HEK293 (cell line): ENCODE data around the gene RXFP4.
A peak's percentile ranks its signal among the peaks of the same experiment; 100 is the strongest.

Experiments used
- CTCF ChIA-PET: fragments of 350-600 bp; formaldehyde crosslinking; extraction: SDS; loops from one replicate; lab custom pipeline; 2021; ENCODE audit warnings: antibody characterized with exemption; lab: Yijun Ruan, JAX
- POLR2A ChIA-PET: fragments of 300-600 bp; formaldehyde crosslinking; extraction: SDS; loops from one replicate; lab custom pipeline; 2020; ENCODE audit warnings: antibody characterized with exemption, inconsistent platforms; lab: Yijun Ruan, JAX
- H3K27ac ChIP-seq: fragments of 200-500 bp; sonication (Bioruptor generic); 2 replicates; pipeline ENCODE4 v1.5.1; 2014; ENCODE audit warnings: low read depth, low read length, control low read depth, inconsistent platforms; ENCODE audit errors: extremely low read depth
- H3K36me3 ChIP-seq, 2 experiments: fragments of 200-500 bp in 1 of 2; sonication (Bioruptor generic) in 1 of 2; 1 replicate in 1 of 2; 2 replicates in 1 of 2; pipeline ENCODE4 v1.5.1; 2014 to 2017; ENCODE audit warnings: inconsistent platforms in 2 of 2, low read length in 2 of 2; ENCODE audit not compliant: control insufficient read depth in 2 of 2, insufficient read depth in 1 of 2
- H3K4me1 ChIP-seq: fragments of 200-500 bp; sonication (Bioruptor generic); 2 replicates; pipeline ENCODE4 v1.5.1; 2014; ENCODE audit warnings: mild to moderate bottlenecking, low read length, inconsistent platforms; ENCODE audit not compliant: control insufficient read depth, insufficient read depth
- H3K4me3 ChIP-seq: 2 replicates; pipeline ENCODE4 v1.5.1; 2011; ENCODE audit warnings: low read depth, mild to moderate bottlenecking, control low read depth, low read length, moderate library complexity
- H3K9me3 ChIP-seq: fragments of 200-500 bp; sonication (Bioruptor generic); 2 replicates; pipeline ENCODE4 v1.5.1; 2014; ENCODE audit warnings: low read depth, low read length, inconsistent platforms; ENCODE audit not compliant: control insufficient read depth, insufficient read depth
- KLF17 ChIP-seq: fragments of 450-650 bp; formaldehyde crosslinking; IDR thresholded peaks from 2 replicates; pipeline ENCODE4 v1.5.1; 2016; ENCODE audit warnings: missing biosample characterization, missing genetic modification characterization
- MEIS1 ChIP-seq: sonication (generic); formaldehyde crosslinking; IDR thresholded peaks from 2 replicates; pipeline ENCODE4 v1.8.1; 2022; ENCODE audit warnings: missing genetic modification reagents, mild to moderate bottlenecking, borderline replicate concordance
- OVOL3 ChIP-seq: fragments of 450-650 bp; formaldehyde crosslinking; IDR thresholded peaks from 2 replicates; pipeline ENCODE4 v1.5.1; 2016; ENCODE audit warnings: missing biosample characterization, missing genetic modification characterization
- SP2 ChIP-seq: fragments of 450-650 bp; formaldehyde crosslinking; IDR thresholded peaks from 2 replicates; pipeline ENCODE4 v1.5.1; 2016; ENCODE audit warnings: missing biosample characterization, missing genetic modification characterization
- TCF7L2 ChIP-seq: IDR thresholded peaks from 2 replicates; pipeline ENCODE4 v1.6.1; 2011; ENCODE audit warnings: low read depth, mild to moderate bottlenecking, inconsistent platforms, low read length, moderate library complexity, borderline replicate concordance
- TRIM28 ChIP-seq: IDR thresholded peaks from 2 replicates; pipeline ENCODE4 v1.6.1; 2011; ENCODE audit warnings: low read length, control low read depth, borderline replicate concordance
- ZBTB20 ChIP-seq: fragments of 450-650 bp; formaldehyde crosslinking; IDR thresholded peaks from 2 replicates; pipeline ENCODE4 v1.5.1; 2016; ENCODE audit warnings: missing biosample characterization, missing genetic modification characterization
- ZBTB21 ChIP-seq: fragments of 450-650 bp; formaldehyde crosslinking; IDR thresholded peaks from 2 replicates; pipeline ENCODE4 v1.5.1; 2017; ENCODE audit warnings: missing biosample characterization, missing genetic modification characterization
- ZBTB8A ChIP-seq: fragments of 450-650 bp; formaldehyde crosslinking; IDR thresholded peaks from 2 replicates; pipeline ENCODE4 v1.5.1; 2016; ENCODE audit warnings: missing biosample characterization, missing genetic modification characterization
- ZEB2 ChIP-seq: fragments of 450-650 bp; formaldehyde crosslinking; IDR thresholded peaks from 2 replicates; pipeline ENCODE4 v1.5.1; 2016; ENCODE audit warnings: missing biosample characterization, missing genetic modification characterization
- ZNF10 ChIP-seq: fragments of 450-650 bp; formaldehyde crosslinking; IDR thresholded peaks from 2 replicates; pipeline ENCODE4 v1.5.1; 2017; ENCODE audit warnings: missing biosample characterization, missing genetic modification characterization
- ZNF114 ChIP-seq: fragments of 450-650 bp; formaldehyde crosslinking; IDR thresholded peaks from 2 replicates; pipeline ENCODE4 v1.5.0; 2017; ENCODE audit warnings: missing biosample characterization, missing genetic modification characterization
- ZNF146 ChIP-seq: fragments of 450-650 bp; formaldehyde crosslinking; IDR thresholded peaks from 2 replicates; pipeline ENCODE4 v1.5.1; 2016; ENCODE audit warnings: missing biosample characterization, missing genetic modification characterization
- ZNF157 ChIP-seq: fragments of 450-650 bp; formaldehyde crosslinking; IDR thresholded peaks from 2 replicates; pipeline ENCODE4 v1.5.1; 2016; ENCODE audit warnings: missing biosample characterization, missing genetic modification characterization
- ZNF169 ChIP-seq: fragments of 450-650 bp; formaldehyde crosslinking; IDR thresholded peaks from 2 replicates; pipeline ENCODE4 v1.5.1; 2016; ENCODE audit warnings: missing biosample characterization, missing genetic modification characterization
- ZNF292 ChIP-seq: fragments of 450-650 bp; formaldehyde crosslinking; IDR thresholded peaks from 2 replicates; pipeline ENCODE4 v1.5.1; 2016; ENCODE audit warnings: low read depth, missing biosample characterization, missing genetic modification characterization, borderline replicate concordance
- ZNF354C ChIP-seq: fragments of 450-650 bp; formaldehyde crosslinking; IDR thresholded peaks from 2 replicates; pipeline ENCODE4 v1.5.1; 2016; ENCODE audit warnings: missing biosample characterization, missing genetic modification characterization, low read depth, borderline replicate concordance
- ZNF37A ChIP-seq: fragments of 450-650 bp; IDR thresholded peaks from 2 replicates; pipeline ENCODE4 v1.5.1; 2018; ENCODE audit warnings: missing biosample characterization, missing genetic modification characterization
- ZNF416 ChIP-seq: fragments of 450-650 bp; formaldehyde crosslinking; IDR thresholded peaks from 2 replicates; pipeline ENCODE4 v1.5.1; 2016; ENCODE audit warnings: missing biosample characterization, missing genetic modification characterization
- ZNF555 ChIP-seq: fragments of 450-650 bp; formaldehyde crosslinking; conservative IDR thresholded peaks from 2 replicates; pipeline ENCODE4 v1.5.1; 2017; ENCODE audit warnings: missing biosample characterization, mild to moderate bottlenecking, missing genetic modification characterization, inconsistent platforms
- ZNF585B ChIP-seq: fragments of 450-650 bp; formaldehyde crosslinking; IDR thresholded peaks from 2 replicates; pipeline ENCODE4 v1.5.1; 2016; ENCODE audit warnings: missing biosample characterization, missing genetic modification characterization
- ZNF654 ChIP-seq: fragments of 450-650 bp; formaldehyde crosslinking; IDR thresholded peaks from 2 replicates; pipeline ENCODE4 v1.5.1; 2016; ENCODE audit warnings: low read depth, missing biosample characterization, missing genetic modification characterization
- ZNF704 ChIP-seq: fragments of 450-650 bp; formaldehyde crosslinking; IDR thresholded peaks from 2 replicates; pipeline ENCODE4 v1.5.1; 2016; ENCODE audit warnings: missing biosample characterization, missing genetic modification characterization
- ZNF830 ChIP-seq: fragments of 450-650 bp; IDR thresholded peaks from 2 replicates; pipeline ENCODE4 v1.5.0; 2018; ENCODE audit warnings: missing biosample characterization, missing genetic modification characterization, low read depth, mild to moderate bottlenecking, moderate library complexity
- ZNF837 ChIP-seq: fragments of 450-650 bp; formaldehyde crosslinking; IDR thresholded peaks from 2 replicates; pipeline ENCODE4 v1.5.1; 2016; ENCODE audit warnings: missing biosample characterization, missing genetic modification characterization
- TF ChIP-seq, protein P1 (sequence below): fragments of 450-650 bp; formaldehyde crosslinking; IDR thresholded peaks from 2 replicates; pipeline ENCODE4 v1.5.1; 2017; ENCODE audit warnings: missing biosample characterization, missing genetic modification characterization

The RXFP4 gene

GRCh38 chr1:155951753-155952504 lies 10.5 kb downstream of the RXFP4 start:
- TF ChIP-seq ZNF830 (tag by site-specific recombination) (no peak), OVOL3 (tag by site-specific recombination) (no peak), ZNF416 (tag by site-specific recombination) (no peak), ZBTB8A (no peak)
- H3K27ac ChIP-seq: no peak overlapping the region
- H3K4me1 ChIP-seq: no peaks in the 10 kb centered on the region
- no peak overlapping the region for H3K4me3 ChIP-seq
- no peaks in the 10 kb centered on the region for H3K9me3 ChIP-seq
- peaks cover 68 to 88% of the 10 kb centered on the region in 2 experiments for H3K36me3 ChIP-seq
- ChIA-PET POLR2A (no interaction called here), CTCF (interaction anchor here (1.8 kb wide), 1 partner anchor 14 kb away, joined by 5 read pairs; no protein-coding TSS in a partner anchor)

DNA sequence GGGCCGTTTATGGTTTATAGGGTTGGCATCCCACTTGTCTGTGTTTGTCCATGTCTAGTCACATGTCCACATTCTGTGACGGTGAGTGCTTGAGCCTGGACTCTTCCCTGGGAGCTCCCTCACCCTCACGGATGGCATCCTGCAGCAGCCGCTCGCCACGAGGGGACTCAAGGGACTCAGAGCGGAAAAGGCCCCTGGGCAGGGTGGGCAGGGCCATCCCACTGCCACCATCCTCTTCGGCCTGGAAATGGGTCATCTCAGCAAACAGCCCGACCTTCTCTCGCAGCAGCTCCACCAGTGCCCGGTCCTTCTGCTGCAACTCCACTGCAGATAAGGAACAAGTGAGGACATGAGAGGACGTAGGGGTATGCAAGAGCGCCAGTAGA lies 11.1 kb downstream of the RXFP4 start:
- Histone ChIP-seq H3K9me3 (no peaks in the 10 kb centered on the region), H3K4me3 (no peak overlapping the region), H3K27ac (no peak overlapping the region), H3K4me1 (no peaks in the 10 kb centered on the region), H3K36me3 (peaks cover 71 to 88% of the 10 kb centered on the region in 2 experiments)
- CTCF ChIA-PET: interaction anchor here (1.8 kb wide), 1 partner anchor 14 kb away, joined by 5 read pairs; no protein-coding TSS in a partner anchor
- TF ChIP-seq, protein P1, sequence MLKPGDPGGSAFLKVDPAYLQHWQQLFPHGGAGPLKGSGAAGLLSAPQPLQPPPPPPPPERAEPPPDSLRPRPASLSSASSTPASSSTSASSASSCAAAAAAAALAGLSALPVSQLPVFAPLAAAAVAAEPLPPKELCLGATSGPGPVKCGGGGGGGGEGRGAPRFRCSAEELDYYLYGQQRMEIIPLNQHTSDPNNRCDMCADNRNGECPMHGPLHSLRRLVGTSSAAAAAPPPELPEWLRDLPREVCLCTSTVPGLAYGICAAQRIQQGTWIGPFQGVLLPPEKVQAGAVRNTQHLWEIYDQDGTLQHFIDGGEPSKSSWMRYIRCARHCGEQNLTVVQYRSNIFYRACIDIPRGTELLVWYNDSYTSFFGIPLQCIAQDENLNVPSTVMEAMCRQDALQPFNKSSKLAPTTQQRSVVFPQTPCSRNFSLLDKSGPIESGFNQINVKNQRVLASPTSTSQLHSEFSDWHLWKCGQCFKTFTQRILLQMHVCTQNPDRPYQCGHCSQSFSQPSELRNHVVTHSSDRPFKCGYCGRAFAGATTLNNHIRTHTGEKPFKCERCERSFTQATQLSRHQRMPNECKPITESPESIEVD (tag by site-specific recombination): no peak
- TF ChIP-seq ZNF585B (tag by site-specific recombination) (no peak), ZNF114 (tag by site-specific recombination) (no peak), MEIS1 (no peak), ZNF10 (tag by site-specific recombination) (no peak), ZNF169 (no peak), ZNF354C (no peak)
- POLR2A ChIA-PET: no interaction called here

DNA sequence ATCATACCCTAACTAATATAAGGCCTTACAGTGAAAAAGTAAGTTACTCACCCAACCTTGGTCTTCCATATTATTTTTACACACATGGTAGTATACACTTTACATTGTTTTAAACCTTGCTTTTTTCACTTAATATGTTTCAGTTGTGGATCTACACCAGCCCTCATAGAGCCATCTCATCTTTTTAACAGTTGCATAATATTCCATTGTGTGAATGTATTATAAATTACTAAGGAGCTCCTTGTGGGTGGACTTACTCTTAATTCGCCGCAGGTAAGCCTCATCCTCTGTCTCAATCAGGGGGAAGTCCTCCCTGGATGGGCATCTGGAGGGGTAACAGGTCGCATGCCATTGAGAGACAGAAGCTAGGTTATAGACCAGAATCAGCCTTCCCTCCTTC lies 13.2 kb downstream of the RXFP4 start:
- peaks cover 70 to 89% of the 10 kb centered on the region in 2 experiments for H3K36me3 ChIP-seq
- ChIA-PET POLR2A (no interaction called here), CTCF (interaction anchor here (0.6 to 4.2 kb wide), 4 partner anchors 11 to 47 kb away, joined by 3 to 17 read pairs (median 3); no protein-coding TSS in a partner anchor)
- no peak overlapping the region for H3K27ac ChIP-seq
- TF ChIP-seq ZNF37A (tag by site-specific recombination) (no peak), ZNF146 (tag by site-specific recombination) (peak; percentile 94)
- no peaks in the 10 kb centered on the region for H3K4me1 ChIP-seq
- H3K9me3 ChIP-seq: no peaks in the 10 kb centered on the region
- H3K4me3 ChIP-seq: no peak overlapping the region

DNA sequence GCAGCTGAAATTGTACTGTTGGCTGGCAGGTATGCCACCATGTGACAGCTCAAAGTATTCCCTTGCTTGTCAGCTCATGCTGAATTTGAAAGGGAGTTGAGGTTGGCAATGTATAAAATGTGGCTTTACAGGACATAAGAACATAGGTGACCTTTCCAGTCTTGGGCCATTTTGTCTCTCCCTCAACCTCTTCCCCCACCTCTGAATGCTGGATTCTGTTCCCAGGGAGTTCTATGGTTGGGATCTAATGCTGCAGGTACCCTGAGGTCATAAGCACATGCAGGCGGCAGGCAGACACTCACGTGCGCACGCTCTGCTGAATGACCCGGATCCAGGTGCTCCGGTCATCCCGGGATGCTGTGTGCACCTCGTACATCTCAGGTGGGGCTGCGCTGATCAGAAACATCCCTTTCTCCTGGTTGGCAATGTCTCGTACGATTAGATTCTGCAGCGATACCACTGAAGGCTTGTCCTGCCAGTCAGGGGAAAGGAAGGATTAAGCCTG lies 16.0 kb downstream of the RXFP4 start:
- H3K27ac ChIP-seq: no peak overlapping the region
- no peak overlapping the region for H3K4me3 ChIP-seq
- no peaks in the 10 kb centered on the region for H3K9me3 ChIP-seq
- H3K4me1 ChIP-seq: no peaks in the 10 kb centered on the region
- H3K36me3 ChIP-seq: peaks cover 72 to 90% of the 10 kb centered on the region in 2 experiments
- POLR2A ChIA-PET: interaction anchor here (0.7 kb wide), 1 partner anchor 708 kb away, joined by 4 read pairs; no protein-coding TSS in a partner anchor
- CTCF ChIA-PET: interaction anchor here (0.6 to 4.2 kb wide), 6 partner anchors 20 to 109 kb away, joined by 3 to 17 read pairs (median 6); no protein-coding TSS in a partner anchor
- TF ChIP-seq ZNF837 (tag by site-specific recombination) (no peak), ZBTB20 (tag by site-specific recombination) (no peak), TCF7L2 (no peak), ZNF555 (tag by site-specific recombination) (no peak), ZNF157 (tag by site-specific recombination) (no peak), SP2 (tag by site-specific recombination) (no peak), KLF17 (tag by site-specific recombination) (no peak), ZBTB21 (no peak), ZNF654 (tag by site-specific recombination) (no peak), ZEB2 (no peak), ZNF292 (tag by site-specific recombination) (no peak), ZNF704 (tag by site-specific recombination) (no peak), TRIM28 (no peak)
